ENCODE measurements around the gene EWSR1. TPM values are rescaled to one million over a fixed set of nuclear protein-coding genes. Genes with fewer than 3 reads are reported as not detected.

EWSR1 gene
- total and polyA plus RNA-seq, 7 experiments from 2014 or later: 189 to 366 (median 263) TPM

GRCh38 chr22:29329581-29329980 lies 61.5 kb downstream of the EWSR1 start:
- intact Hi-C loops (cut with micrococcal nuclease): no loop called here

DNA sequence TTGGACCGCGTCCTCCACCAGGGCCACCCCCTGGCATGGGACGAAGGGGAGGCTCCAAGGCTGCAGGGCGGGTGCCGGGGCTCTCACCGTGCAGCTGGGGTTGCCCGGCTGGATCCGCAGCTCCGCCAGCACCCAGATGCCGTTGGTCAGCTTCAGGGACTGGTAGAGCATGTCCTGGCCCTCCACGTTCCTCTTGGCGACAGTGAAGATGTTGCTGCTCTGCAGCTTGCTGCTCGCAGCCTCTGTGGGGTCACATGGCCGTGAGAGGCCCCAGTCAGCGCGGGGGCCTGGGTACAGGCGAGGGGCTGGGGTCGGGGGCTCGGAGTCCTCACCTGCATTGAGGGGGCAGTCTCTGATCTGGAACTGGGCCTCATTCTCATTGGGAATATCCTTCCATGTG lies 62.2 kb downstream of the EWSR1 start:
- Histone ChIP-seq H3K27ac (ENCODE audit: low read depth, low read length) (no peak overlapping the region), H3K4me3 (ENCODE audit: low read length) (no peak overlapping the region), H3K9me3 (ENCODE audit: control insufficient read depth in 2 of 3, low read length in 3 of 3) (no peaks in the 10 kb centered on the region), H3K36me3 (ENCODE audit: control insufficient read depth in 2 of 3, insufficient read depth in 3 of 3, low read length in 3 of 3) (peaks cover 0 to 89% (median 0%) of the 10 kb centered on the region in 3 experiments), H3K4me1 (ENCODE audit: control insufficient read depth in 2 of 2, insufficient read depth in 2 of 2, low read length in 2 of 2) (no peaks in the 10 kb centered on the region), H3K27me3 (ENCODE audit: control insufficient read depth in 2 of 2, insufficient read depth in 2 of 2, low read length in 2 of 2) (no peaks in the 10 kb centered on the region)
- no peak overlapping the region for H3K27ac Mint-ChIP-seq
- ATAC-seq (no peak), DNase-seq (no peak)
- no peak overlapping the region for H3K4me3 Mint-ChIP-seq
- CTCF ChIA-PET: no interaction called here
- peaks cover 0 to 1% (median 0%) of the 10 kb centered on the region in 11 donors for H3K9me3 Mint-ChIP-seq
- intact Hi-C loops (cut with micrococcal nuclease): no loop called here
- H3K27me3 Mint-ChIP-seq: no peaks in the 10 kb centered on the region
- POLR2A ChIA-PET: no interaction called here
- peaks cover 0 to 14% (median 0%) of the 10 kb centered on the region in 5 donors for H3K36me3 Mint-ChIP-seq
- no peaks in the 10 kb centered on the region for H3K4me1 Mint-ChIP-seq

More at GRCh38 chr22:29329581-29329980, 61.5 kb downstream of the EWSR1 start:
- Histone ChIP-seq H3K27ac (ENCODE audit: low read depth, low read length) (no peak overlapping the region), H3K27me3 (ENCODE audit: control insufficient read depth in 2 of 2, insufficient read depth in 2 of 2, low read length in 2 of 2) (no peaks in the 10 kb centered on the region), H3K4me1 (ENCODE audit: control insufficient read depth in 2 of 2, insufficient read depth in 2 of 2, low read length in 2 of 2) (no peaks in the 10 kb centered on the region), H3K36me3 (ENCODE audit: control insufficient read depth in 2 of 3, insufficient read depth in 3 of 3, low read length in 3 of 3) (peaks cover 0 to 83% (median 0%) of the 10 kb centered on the region in 3 experiments), H3K9me3 (ENCODE audit: control insufficient read depth in 2 of 3, low read length in 3 of 3) (no peaks in the 10 kb centered on the region), H3K4me3 (ENCODE audit: low read length) (no peak overlapping the region)
- ChIA-PET POLR2A (no interaction called here), CTCF (no interaction called here)
- ATAC-seq (no peak), DNase-seq (no peak)
- H3K9me3 Mint-ChIP-seq: peaks cover 0 to 1% (median 0%) of the 10 kb centered on the region in 11 donors
- H3K27me3 Mint-ChIP-seq: no peaks in the 10 kb centered on the region
- no peak overlapping the region for H3K4me3 Mint-ChIP-seq
- H3K4me1 Mint-ChIP-seq: no peaks in the 10 kb centered on the region
- H3K36me3 Mint-ChIP-seq: peaks cover 0 to 11% (median 0%) of the 10 kb centered on the region in 5 donors
- H3K27ac Mint-ChIP-seq: peak overlapping the region in 1 of 9 donors; percentile 42

GRCh38 chr22:29330753-29331152 lies 62.7 kb downstream of the EWSR1 start:
- ChIA-PET POLR2A (no interaction called here), CTCF (no interaction called here)
- Histone ChIP-seq H3K4me1 (ENCODE audit: control insufficient read depth in 2 of 2, insufficient read depth in 2 of 2, low read length in 2 of 2) (no peaks in the 10 kb centered on the region), H3K27me3 (ENCODE audit: control insufficient read depth in 2 of 2, insufficient read depth in 2 of 2, low read length in 2 of 2) (no peaks in the 10 kb centered on the region), H3K9me3 (ENCODE audit: control insufficient read depth in 2 of 3, low read length in 3 of 3) (no peaks in the 10 kb centered on the region), H3K4me3 (ENCODE audit: low read length) (no peak overlapping the region), H3K27ac (ENCODE audit: low read depth, low read length) (no peak overlapping the region), H3K36me3 (ENCODE audit: control insufficient read depth in 2 of 3, insufficient read depth in 3 of 3, low read length in 3 of 3) (peaks cover 0 to 93% (median 0%) of the 10 kb centered on the region in 3 experiments)
- no peak for ATAC-seq
- Mint-ChIP-seq H3K9me3 (peaks cover 0 to 1% (median 0%) of the 10 kb centered on the region in 11 donors), H3K27me3 (no peaks in the 10 kb centered on the region), H3K27ac (no peak overlapping the region), H3K36me3 (peaks cover 0 to 16% (median 0%) of the 10 kb centered on the region in 5 donors), H3K4me3 (no peak overlapping the region), H3K4me1 (no peaks in the 10 kb centered on the region)
- intact Hi-C loops (cut with micrococcal nuclease): no loop called here
- DNase-seq: no peak

- Mint-ChIP-seq H3K36me3 (peaks cover 0 to 21% (median 0%) of the 10 kb centered on the region in 5 donors), H3K27me3 (no peaks in the 10 kb centered on the region), H3K4me3 (no peak overlapping the region), H3K4me1 (no peaks in the 10 kb centered on the region), H3K27ac (no peak overlapping the region), H3K9me3 (peaks cover 0 to 1% (median 0%) of the 10 kb centered on the region in 11 donors)
- ATAC-seq: no peak
- POLR2A ChIA-PET: no interaction called here
- intact Hi-C loops (cut with micrococcal nuclease): no loop called here
- CTCF ChIA-PET: no interaction called here
- no peaks in the 10 kb centered on the region for H3K27me3 ChIP-seq (ENCODE audit: control insufficient read depth in 2 of 2, insufficient read depth in 2 of 2, low read length in 2 of 2)
- H3K4me3 ChIP-seq (ENCODE audit: low read length): no peak overlapping the region
- DNase-seq: no peak
- no peak overlapping the region for H3K27ac ChIP-seq (ENCODE audit: low read depth, low read length)
- peaks cover 0 to 98% (median 0%) of the 10 kb centered on the region in 3 experiments for H3K36me3 ChIP-seq (ENCODE audit: control insufficient read depth in 2 of 3, insufficient read depth in 3 of 3, low read length in 3 of 3)
- no peaks in the 10 kb centered on the region for H3K9me3 ChIP-seq (ENCODE audit: control insufficient read depth in 2 of 3, low read length in 3 of 3)
- H3K4me1 ChIP-seq (ENCODE audit: control insufficient read depth in 2 of 2, insufficient read depth in 2 of 2, low read length in 2 of 2): no peaks in the 10 kb centered on the region
These were observed 63.1 kb downstream of the EWSR1 start for GRCh38 chr22:29331213-29331612.

DNA sequence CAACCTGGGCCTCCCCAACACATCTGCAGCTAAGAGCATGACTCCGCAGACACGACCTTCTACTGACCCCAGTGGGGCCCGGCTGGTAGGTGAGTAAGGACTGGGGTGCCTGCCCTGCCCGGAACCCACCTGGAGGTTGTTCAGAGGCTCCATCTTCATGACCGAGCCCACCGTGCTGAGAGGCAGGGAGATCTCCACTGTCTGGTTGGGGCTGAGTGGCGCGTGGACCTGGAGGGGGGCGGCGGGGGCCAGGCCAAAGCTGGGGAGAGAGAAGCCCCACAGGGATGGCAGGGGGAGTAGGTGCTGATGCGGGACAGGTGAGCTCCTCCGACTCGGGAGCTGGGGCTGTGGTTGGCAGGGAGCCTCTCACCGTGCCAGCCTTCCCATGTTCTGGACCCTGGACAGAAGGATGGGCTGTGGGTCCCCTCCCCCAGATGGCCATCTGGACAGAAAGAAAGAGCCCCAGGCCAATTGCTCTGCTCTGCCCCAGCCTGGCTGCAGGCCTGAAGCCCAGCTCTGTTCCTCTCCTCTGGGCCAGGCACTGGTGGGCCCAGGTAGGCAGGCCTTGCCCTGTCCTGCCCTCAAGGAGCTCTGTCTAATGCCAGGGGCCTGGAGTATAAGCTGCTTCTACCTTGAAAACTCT lies 63.7 kb downstream of the EWSR1 start:
- Histone ChIP-seq H3K4me3 (ENCODE audit: low read length) (no peak overlapping the region), H3K27me3 (ENCODE audit: control insufficient read depth in 2 of 2, insufficient read depth in 2 of 2, low read length in 2 of 2) (no peaks in the 10 kb centered on the region), H3K27ac (ENCODE audit: low read depth, low read length) (no peak overlapping the region), H3K9me3 (ENCODE audit: control insufficient read depth in 2 of 3, low read length in 3 of 3) (no peaks in the 10 kb centered on the region), H3K4me1 (ENCODE audit: control insufficient read depth in 2 of 2, insufficient read depth in 2 of 2, low read length in 2 of 2) (no peaks in the 10 kb centered on the region), H3K36me3 (ENCODE audit: control insufficient read depth in 2 of 3, insufficient read depth in 3 of 3, low read length in 3 of 3) (peaks cover 0 to 98% (median 0%) of the 10 kb centered on the region in 3 experiments)
- Mint-ChIP-seq H3K36me3 (peaks cover 0 to 21% (median under 1%) of the 10 kb centered on the region in 5 donors), H3K9me3 (peaks cover 0 to 1% (median 0%) of the 10 kb centered on the region in 11 donors), H3K4me1 (no peaks in the 10 kb centered on the region), H3K27ac (no peak overlapping the region), H3K4me3 (no peak overlapping the region), H3K27me3 (no peaks in the 10 kb centered on the region)
- ChIA-PET POLR2A (no interaction called here), CTCF (no interaction called here)
- ATAC-seq (no peak), DNase-seq (no peak)
- intact Hi-C loops (cut with micrococcal nuclease): no loop called here

- CTCF ChIA-PET: no interaction called here
- Histone ChIP-seq H3K9me3 (ENCODE audit: control insufficient read depth in 2 of 3, low read length in 3 of 3) (no peaks in the 10 kb centered on the region), H3K4me1 (ENCODE audit: control insufficient read depth in 2 of 2, insufficient read depth in 2 of 2, low read length in 2 of 2) (no peaks in the 10 kb centered on the region), H3K27me3 (ENCODE audit: control insufficient read depth in 2 of 2, insufficient read depth in 2 of 2, low read length in 2 of 2) (no peaks in the 10 kb centered on the region), H3K36me3 (ENCODE audit: control insufficient read depth in 2 of 3, insufficient read depth in 3 of 3, low read length in 3 of 3) (peaks cover 0 to 98% (median 8%) of the 10 kb centered on the region in 3 experiments), H3K27ac (ENCODE audit: low read depth, low read length) (no peak overlapping the region), H3K4me3 (ENCODE audit: low read length) (no peak overlapping the region)
- Mint-ChIP-seq H3K27me3 (no peaks in the 10 kb centered on the region), H3K4me3 (no peak overlapping the region), H3K4me1 (no peaks in the 10 kb centered on the region), H3K27ac (no peak overlapping the region), H3K36me3 (peaks cover 3 to 24% (median 5%) of the 10 kb centered on the region in 5 donors), H3K9me3 (peaks cover 0 to 1% (median 0%) of the 10 kb centered on the region in 11 donors)
- POLR2A ChIA-PET: no interaction called here
- ATAC-seq (no peak), DNase-seq (no peak)
- intact Hi-C loops (cut with micrococcal nuclease): no loop called here
These were observed 64.9 kb downstream of the EWSR1 start for GRCh38 chr22:29332886-29333496.

- Mint-ChIP-seq H3K27me3 (no peaks in the 10 kb centered on the region), H3K4me3 (no peak overlapping the region), H3K4me1 (peaks cover 0 to 2% (median 0%) of the 10 kb centered on the region in 7 donors), H3K27ac (no peak overlapping the region), H3K9me3 (peaks cover 0 to 1% (median 0%) of the 10 kb centered on the region in 11 donors), H3K36me3 (peaks cover 5 to 34% (median 12%) of the 10 kb centered on the region in 5 donors)
- ATAC-seq (no peak), DNase-seq (no peak)
- peaks cover 0 to 98% (median 8%) of the 10 kb centered on the region in 3 experiments for H3K36me3 ChIP-seq (ENCODE audit: control insufficient read depth in 2 of 3, insufficient read depth in 3 of 3, low read length in 3 of 3)
- intact Hi-C loops (cut with micrococcal nuclease): no loop called here
- ChIA-PET CTCF (no interaction called here), POLR2A (no interaction called here)
- no peaks in the 10 kb centered on the region for H3K9me3 ChIP-seq (ENCODE audit: control insufficient read depth in 2 of 3, low read length in 3 of 3)
- H3K27ac ChIP-seq (ENCODE audit: low read depth, low read length): no peak overlapping the region
- no peaks in the 10 kb centered on the region for H3K27me3 ChIP-seq (ENCODE audit: control insufficient read depth in 2 of 2, insufficient read depth in 2 of 2, low read length in 2 of 2)
- no peak overlapping the region for H3K4me3 ChIP-seq (ENCODE audit: low read length)
- no peaks in the 10 kb centered on the region for H3K4me1 ChIP-seq (ENCODE audit: control insufficient read depth in 2 of 2, insufficient read depth in 2 of 2, low read length in 2 of 2)
These were observed 66.1 kb downstream of the EWSR1 start for GRCh38 chr22:29334148-29334547.
